Measurements from ENCODE around the gene APC. TPM values are rescaled to one million over a fixed set of nuclear protein-coding genes. Genes with fewer than 3 reads are reported as not detected.
A peak's percentile ranks its signal among the peaks of the same experiment; 100 is the strongest.
"Not testable (repeated sequence)": the region's sequence is repeated elsewhere in the genome, so short reads cannot be mapped to it uniquely, and the experiment has no call there.

APC gene
- total RNA-seq, 2 donors from 2014 or later, result 27.5 to 75.8 TPM

DNA sequence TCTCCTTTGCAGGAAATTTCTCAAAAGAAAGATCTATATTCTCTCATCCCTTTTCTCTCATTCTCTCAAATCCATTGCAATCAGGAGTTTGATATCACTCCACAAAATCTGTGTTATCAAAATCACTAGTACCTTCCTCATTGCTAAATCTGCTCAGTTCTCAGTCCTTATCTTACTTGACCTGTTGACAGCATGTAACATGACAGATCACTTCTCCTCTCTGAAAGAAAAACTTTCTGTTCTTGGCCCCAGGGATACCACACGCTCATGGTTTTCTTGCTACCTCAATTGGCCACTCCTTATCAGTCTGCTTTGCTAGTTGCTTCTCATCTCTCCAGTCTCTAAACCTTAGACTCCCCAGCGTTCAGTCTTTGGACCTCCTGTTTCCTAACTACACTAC is 145.5 kb downstream of the APC start:
- no peak overlapping the region for H3K27ac ChIP-seq
- TF ChIP-seq, protein P1, sequence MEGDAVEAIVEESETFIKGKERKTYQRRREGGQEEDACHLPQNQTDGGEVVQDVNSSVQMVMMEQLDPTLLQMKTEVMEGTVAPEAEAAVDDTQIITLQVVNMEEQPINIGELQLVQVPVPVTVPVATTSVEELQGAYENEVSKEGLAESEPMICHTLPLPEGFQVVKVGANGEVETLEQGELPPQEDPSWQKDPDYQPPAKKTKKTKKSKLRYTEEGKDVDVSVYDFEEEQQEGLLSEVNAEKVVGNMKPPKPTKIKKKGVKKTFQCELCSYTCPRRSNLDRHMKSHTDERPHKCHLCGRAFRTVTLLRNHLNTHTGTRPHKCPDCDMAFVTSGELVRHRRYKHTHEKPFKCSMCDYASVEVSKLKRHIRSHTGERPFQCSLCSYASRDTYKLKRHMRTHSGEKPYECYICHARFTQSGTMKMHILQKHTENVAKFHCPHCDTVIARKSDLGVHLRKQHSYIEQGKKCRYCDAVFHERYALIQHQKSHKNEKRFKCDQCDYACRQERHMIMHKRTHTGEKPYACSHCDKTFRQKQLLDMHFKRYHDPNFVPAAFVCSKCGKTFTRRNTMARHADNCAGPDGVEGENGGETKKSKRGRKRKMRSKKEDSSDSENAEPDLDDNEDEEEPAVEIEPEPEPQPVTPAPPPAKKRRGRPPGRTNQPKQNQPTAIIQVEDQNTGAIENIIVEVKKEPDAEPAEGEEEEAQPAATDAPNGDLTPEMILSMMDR (IDR thresholded peaks at IDR 0.05), result no peak
- no peak for TF ChIP-seq POLR2A (IDR thresholded peaks at IDR 0.05)
- H3K4me1 ChIP-seq, result peaks cover 27% of the 10 kb centered on the region
- no peaks in the 10 kb centered on the region for H3K9me3 ChIP-seq
- DNase-seq (no peak), ATAC-seq (no peak)
- WGBS, 2 donors, result 65 to 78% methylated on average over 2 of the region's 2 CpGs
- H3K27me3 ChIP-seq, result no peaks in the 10 kb centered on the region
- no peak overlapping the region for H3K4me3 ChIP-seq
- intact Hi-C loops (cut with DNase I), result no loop called here
- peaks cover 0 to 25% of the 10 kb centered on the region in 2 donors for H3K36me3 ChIP-seq (replicated peaks in 1 of 2; ENCODE audit: insufficient read depth in 1 of 2, low read depth in 2 of 2)

DNA sequence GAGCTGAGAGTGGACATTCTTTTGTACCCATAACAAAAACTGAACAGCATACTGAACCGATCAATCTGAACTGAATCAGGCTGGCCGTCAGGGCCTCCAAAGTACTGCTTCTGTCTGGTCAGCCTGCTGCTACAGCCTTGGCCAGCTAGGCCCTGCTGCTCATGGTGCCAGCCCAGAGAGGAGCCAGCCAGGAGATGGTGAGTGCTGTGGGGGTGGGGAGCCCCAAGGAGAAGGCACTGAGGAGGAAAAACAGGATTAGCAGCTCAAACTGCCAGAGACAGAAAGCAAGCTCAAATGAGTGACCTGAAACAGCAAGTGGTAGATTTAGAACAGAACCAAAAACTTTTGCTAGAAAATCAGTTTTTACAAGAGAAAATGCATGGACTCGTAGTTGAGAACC is 147.3 kb downstream of the APC start:
- intact Hi-C loops (cut with DNase I), result no loop called here
- WGBS, 2 donors, result 40 to 47% methylated on average over 3 of the region's 3 CpGs
- Histone ChIP-seq H3K27ac (no peak overlapping the region), H3K4me3 (no peak overlapping the region), H3K27me3 (no peaks in the 10 kb centered on the region), H3K9me3 (no peaks in the 10 kb centered on the region), H3K4me1 (peaks cover 18% of the 10 kb centered on the region), H3K36me3 (replicated peaks in 1 of 2; ENCODE audit: insufficient read depth in 1 of 2, low read depth in 2 of 2) (peaks cover 0 to 24% of the 10 kb centered on the region in 2 donors)
- ATAC-seq, result peak; percentile 47
- peak; percentile 35 to 63 (median 49) for DNase-seq
- no peak for TF ChIP-seq POLR2A (IDR thresholded peaks at IDR 0.05)
- TF ChIP-seq, protein P1 (IDR thresholded peaks at IDR 0.05), result no peak

DNA sequence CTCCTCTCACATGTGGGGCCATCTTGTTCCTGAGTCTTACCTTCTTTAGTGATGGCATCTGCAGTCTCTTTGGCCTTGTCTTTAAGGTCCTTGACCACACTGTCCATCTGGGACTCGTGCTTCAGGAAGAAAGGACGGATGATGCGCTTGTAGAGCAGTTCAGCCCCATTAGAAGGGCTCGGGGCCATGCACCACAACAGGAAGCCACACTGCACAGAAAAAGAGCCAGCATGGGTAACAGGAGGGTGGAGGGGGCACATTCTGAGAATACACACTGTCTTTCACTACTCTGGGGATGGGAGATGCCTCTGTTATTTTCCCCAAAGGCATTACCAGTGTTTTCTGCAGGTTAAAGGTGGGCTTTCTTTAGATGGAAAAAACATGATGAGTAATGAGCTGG is 149.3 kb downstream of the APC start:
- no peak for ATAC-seq
- Histone ChIP-seq H3K4me1 (peaks cover 18% of the 10 kb centered on the region), H3K9me3 (no peaks in the 10 kb centered on the region), H3K27me3 (no peaks in the 10 kb centered on the region), H3K27ac (no peak overlapping the region), H3K36me3 (replicated peaks in 1 of 2; ENCODE audit: insufficient read depth in 1 of 2, low read depth in 2 of 2) (peaks cover 0 to 21% of the 10 kb centered on the region in 2 donors), H3K4me3 (no peak overlapping the region)
- intact Hi-C loops (cut with DNase I), result no loop called here
- DNase-seq, result no peak
- 90 to 94% methylated on average over 4 of the region's 4 CpGs for WGBS, 2 donors
- TF ChIP-seq, protein P1 (IDR thresholded peaks at IDR 0.05), result no peak
- TF ChIP-seq POLR2A (IDR thresholded peaks at IDR 0.05), result no peak

DNA sequence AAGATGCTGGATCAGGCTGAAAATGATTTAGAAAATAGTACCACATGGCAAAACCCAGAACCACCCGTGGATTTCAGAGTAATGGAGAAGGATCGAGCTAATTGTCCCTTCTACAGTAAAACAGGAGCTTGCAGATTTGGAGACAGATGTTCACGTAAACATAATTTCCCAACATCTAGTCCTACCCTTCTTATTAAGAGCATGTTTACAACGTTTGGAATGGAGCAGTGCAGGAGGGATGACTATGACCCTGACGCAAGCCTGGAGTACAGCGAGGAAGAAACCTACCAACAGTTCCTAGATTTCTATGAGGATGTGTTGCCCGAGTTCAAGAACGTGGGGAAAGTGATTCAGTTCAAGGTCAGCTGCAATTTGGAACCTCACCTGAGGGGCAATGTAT is 154.4 kb downstream of the APC start:
- ATAC-seq; H3K9me3 ChIP-seq; H3K27me3 ChIP-seq; H3K27ac ChIP-seq; H3K36me3 ChIP-seq (replicated peaks in 1 of 2; ENCODE audit: insufficient read depth in 1 of 2, low read depth in 2 of 2); H3K4me3 ChIP-seq; DNase-seq; intact Hi-C loops (cut with DNase I): not testable (repeated sequence)
- WGBS, 2 donors, result 76 to 81% methylated on average over 8 of the region's 8 CpGs
- H3K4me1 ChIP-seq, result peaks cover 15% of the 10 kb centered on the region

DNA sequence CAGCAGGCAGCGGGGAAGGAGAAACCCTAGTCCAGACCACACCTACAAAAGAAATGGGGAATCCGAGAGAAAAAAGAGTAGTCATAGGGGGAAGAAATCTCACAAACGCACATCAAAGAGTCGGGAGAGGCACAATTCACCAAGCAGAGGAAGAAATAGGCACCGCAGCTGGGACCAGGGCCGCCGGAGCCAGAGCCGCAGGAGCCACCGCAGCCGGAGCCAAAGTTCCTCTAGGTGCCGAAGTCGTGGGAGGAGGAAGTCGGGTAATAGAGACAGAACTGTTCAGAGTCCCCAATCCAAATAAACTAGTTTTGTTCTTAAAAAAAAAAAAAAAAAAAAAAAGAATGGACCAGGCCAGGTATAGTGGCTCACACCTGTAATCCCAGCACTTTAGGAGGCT is 155.1 kb downstream of the APC start:
- H3K27me3 ChIP-seq, result no peaks in the 10 kb centered on the region
- peaks cover 22% of the 10 kb centered on the region for H3K4me1 ChIP-seq
- DNase-seq (no peak), ATAC-seq (no peak)
- H3K9me3 ChIP-seq, result no peaks in the 10 kb centered on the region
- 94 to 98% methylated on average over 13 of the region's 13 CpGs for WGBS, 2 donors
- TF ChIP-seq, protein P1 (IDR thresholded peaks at IDR 0.05), result no peak
- no peak for TF ChIP-seq POLR2A (IDR thresholded peaks at IDR 0.05)
- intact Hi-C loops (cut with DNase I), result no loop called here
- no peak overlapping the region for H3K27ac ChIP-seq
- no peak overlapping the region for H3K4me3 ChIP-seq
- H3K36me3 ChIP-seq (replicated peaks in 1 of 2; ENCODE audit: insufficient read depth in 1 of 2, low read depth in 2 of 2), result no peaks in the 10 kb centered on the region

Data from body of pancreas (tissue), 4 donors.